WTC11 (cell line): Measurements from ENCODE around the gene P2RX1. TPM values are rescaled to one million over a fixed set of nuclear protein-coding genes. Genes with fewer than 3 reads are reported as not detected.

Experiments
- ATAC-seq: fragments of 200-7000 bp; cut with Tn5 transposase; 2 replicates; pipeline ENCODE4 v1.10.0; 2021; ENCODE audit warnings: mild to moderate bottlenecking, moderate library complexity
- CTCF ChIA-PET: fragments of 300-600 bp; sonication (Branson Sonifier 250); formaldehyde crosslinking; loops from one replicate; lab custom pipeline; 2021; ENCODE audit warnings: antibody characterized with exemption; lab: Charles Lee
- POLR2A ChIA-PET: fragments of 350-600 bp; sonication (Branson Sonifier 250); formaldehyde crosslinking; loops from one replicate; lab custom pipeline; 2021; ENCODE audit warnings: antibody characterized with exemption; lab: Charles Lee
- DNase-seq: peaks from one replicate; pipeline ENCODE4 v3.0.0; 2021; ENCODE audit warnings: low spot score
- H3K27ac Mint-ChIP-seq: 2 replicates; pipeline ENCODE4 v1.8.0; 2021; ENCODE audit warnings: mixed read lengths
- H3K27me3 Mint-ChIP-seq: 2 replicates; pipeline ENCODE4 v1.8.0; 2021; ENCODE audit warnings: low read depth, mild to moderate bottlenecking, moderate library complexity, mixed read lengths
- H3K36me3 Mint-ChIP-seq: 2 replicates; pipeline ENCODE4 v1.8.0; 2021; ENCODE audit warnings: mixed read lengths
- H3K4me1 Mint-ChIP-seq: 2 replicates; pipeline ENCODE4 v1.8.0; 2022; ENCODE audit warnings: mixed read lengths
- H3K4me3 Mint-ChIP-seq: 2 replicates; pipeline ENCODE4 v1.8.0; 2021; ENCODE audit warnings: mild to moderate bottlenecking, moderate library complexity, mixed read lengths
- H3K9me3 Mint-ChIP-seq: 2 replicates; pipeline ENCODE4 v1.8.0; 2021; ENCODE audit warnings: mixed read lengths
- FOXJ3 ChIP-seq: sonication (generic); formaldehyde crosslinking; IDR thresholded peaks from 2 replicates; pipeline ENCODE4 v1.9.0; 2021; ENCODE audit warnings: missing genetic modification reagents, mild to moderate bottlenecking, borderline replicate concordance
- KAT7 ChIP-seq: sonication (generic); formaldehyde crosslinking; IDR thresholded peaks from 2 replicates; pipeline ENCODE4 v1.8.1; 2023; ENCODE audit warnings: missing genetic modification reagents, mild to moderate bottlenecking, borderline replicate concordance
- MYBL2 ChIP-seq: sonication (generic); formaldehyde crosslinking; IDR thresholded peaks from 2 replicates; pipeline ENCODE4 v1.8.1; 2023; ENCODE audit warnings: mild to moderate bottlenecking, moderate library complexity, missing genetic modification reagents
- NFE2L1 ChIP-seq: sonication (generic); formaldehyde crosslinking; IDR thresholded peaks from 2 replicates; pipeline ENCODE4 v1.8.1; 2023; ENCODE audit warnings: missing genetic modification reagents
- RELA ChIP-seq: sonication (generic); formaldehyde crosslinking; IDR thresholded peaks from 2 replicates; pipeline ENCODE4 v1.8.1; 2022; ENCODE audit warnings: missing genetic modification reagents, mild to moderate bottlenecking, borderline replicate concordance
- ZNF423 ChIP-seq: fragments of 250-450 bp; sonication (Bioruptor Pico); IDR thresholded peaks from 2 replicates; pipeline ENCODE4 v2.1.2; 2022; ENCODE audit warnings: mild to moderate bottlenecking, moderate library complexity
- ZNF671 ChIP-seq: fragments of 250-450 bp; sonication (Bioruptor Pico); IDR thresholded peaks from 2 replicates; pipeline ENCODE4 v1.8.0; 2021; ENCODE audit warnings: mild to moderate bottlenecking
- total RNA-seq: library from RNA; stranded (reverse); gene quantifications from 3 replicates; pipeline ENCODE4 v1.2.3, GENCODE V29; 2021
- TF ChIP-seq, protein P1 (sequence below): sonication (generic); formaldehyde crosslinking; IDR thresholded peaks from 2 replicates; pipeline ENCODE4 v1.8.1; 2022; ENCODE audit warnings: low read depth, mild to moderate bottlenecking, moderate library complexity, missing genetic modification reagents, borderline replicate concordance
- TF ChIP-seq, protein P2 (sequence below): sonication (generic); formaldehyde crosslinking; IDR thresholded peaks from 2 replicates; pipeline ENCODE4 v1.8.1; 2023; ENCODE audit warnings: mild to moderate bottlenecking, missing genetic modification reagents
- TF ChIP-seq, protein P3 (sequence below): sonication (generic); formaldehyde crosslinking; IDR thresholded peaks from 2 replicates; pipeline ENCODE4 v1.8.0; 2022; ENCODE audit warnings: missing genetic modification reagents
- TF ChIP-seq, protein P4 (sequence below): fragments of 250-450 bp; sonication (Bioruptor Pico); IDR thresholded peaks from 2 replicates; pipeline ENCODE4 v1.9.0; 2021; ENCODE audit warnings: mild to moderate bottlenecking, borderline replicate concordance
- TF ChIP-seq, protein P5 (sequence below): sonication (generic); formaldehyde crosslinking; IDR thresholded peaks from 2 replicates; pipeline ENCODE4 v1.8.1; 2022; ENCODE audit warnings: mild to moderate bottlenecking, moderate library complexity, missing genetic modification reagents

Gene P2RX1
- total RNA-seq, 1 experiment from 2014 or later = 0.07 TPM

DNA sequence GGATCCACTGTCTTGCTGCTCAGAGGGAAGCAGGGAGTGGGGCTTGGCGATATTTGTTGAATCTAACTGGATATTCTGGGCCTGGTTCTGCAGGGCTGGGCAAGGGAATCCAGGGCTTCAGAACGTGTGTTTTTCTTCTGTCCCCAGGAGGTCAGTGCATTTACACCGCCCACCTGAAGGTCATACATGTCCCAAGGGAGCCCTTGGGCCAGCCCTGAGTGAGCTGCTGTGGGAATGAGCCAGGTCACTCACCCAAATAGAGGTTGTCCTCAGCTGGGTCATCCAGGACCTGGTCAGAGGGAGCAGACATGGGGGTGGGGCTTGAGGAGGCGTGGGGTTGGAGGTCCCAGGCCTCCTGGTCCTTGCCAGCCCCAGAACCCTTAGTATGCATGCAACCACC lies 34.0 kb downstream of the P2RX1 start (continued):
- TF ChIP-seq, protein P1, sequence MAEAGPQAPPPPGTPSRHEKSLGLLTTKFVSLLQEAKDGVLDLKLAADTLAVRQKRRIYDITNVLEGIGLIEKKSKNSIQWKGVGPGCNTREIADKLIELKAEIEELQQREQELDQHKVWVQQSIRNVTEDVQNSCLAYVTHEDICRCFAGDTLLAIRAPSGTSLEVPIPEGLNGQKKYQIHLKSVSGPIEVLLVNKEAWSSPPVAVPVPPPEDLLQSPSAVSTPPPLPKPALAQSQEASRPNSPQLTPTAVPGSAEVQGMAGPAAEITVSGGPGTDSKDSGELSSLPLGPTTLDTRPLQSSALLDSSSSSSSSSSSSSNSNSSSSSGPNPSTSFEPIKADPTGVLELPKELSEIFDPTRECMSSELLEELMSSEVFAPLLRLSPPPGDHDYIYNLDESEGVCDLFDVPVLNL (CRISPR knock-in tag) = no peak
- TF ChIP-seq NFE2L1 (CRISPR knock-in tag) (no peak), RELA (CRISPR knock-in tag) (no peak), ZNF423 (CRISPR knock-in tag) (no peak), KAT7 (CRISPR knock-in tag) (no peak), ZNF671 (CRISPR knock-in tag) (no peak), FOXJ3 (no peak), MYBL2 (CRISPR knock-in tag) (no peak)
- TF ChIP-seq, protein P2, sequence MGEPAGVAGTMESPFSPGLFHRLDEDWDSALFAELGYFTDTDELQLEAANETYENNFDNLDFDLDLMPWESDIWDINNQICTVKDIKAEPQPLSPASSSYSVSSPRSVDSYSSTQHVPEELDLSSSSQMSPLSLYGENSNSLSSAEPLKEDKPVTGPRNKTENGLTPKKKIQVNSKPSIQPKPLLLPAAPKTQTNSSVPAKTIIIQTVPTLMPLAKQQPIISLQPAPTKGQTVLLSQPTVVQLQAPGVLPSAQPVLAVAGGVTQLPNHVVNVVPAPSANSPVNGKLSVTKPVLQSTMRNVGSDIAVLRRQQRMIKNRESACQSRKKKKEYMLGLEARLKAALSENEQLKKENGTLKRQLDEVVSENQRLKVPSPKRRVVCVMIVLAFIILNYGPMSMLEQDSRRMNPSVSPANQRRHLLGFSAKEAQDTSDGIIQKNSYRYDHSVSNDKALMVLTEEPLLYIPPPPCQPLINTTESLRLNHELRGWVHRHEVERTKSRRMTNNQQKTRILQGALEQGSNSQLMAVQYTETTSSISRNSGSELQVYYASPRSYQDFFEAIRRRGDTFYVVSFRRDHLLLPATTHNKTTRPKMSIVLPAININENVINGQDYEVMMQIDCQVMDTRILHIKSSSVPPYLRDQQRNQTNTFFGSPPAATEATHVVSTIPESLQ (CRISPR knock-in tag) = no peak
- TF ChIP-seq, protein P3, sequence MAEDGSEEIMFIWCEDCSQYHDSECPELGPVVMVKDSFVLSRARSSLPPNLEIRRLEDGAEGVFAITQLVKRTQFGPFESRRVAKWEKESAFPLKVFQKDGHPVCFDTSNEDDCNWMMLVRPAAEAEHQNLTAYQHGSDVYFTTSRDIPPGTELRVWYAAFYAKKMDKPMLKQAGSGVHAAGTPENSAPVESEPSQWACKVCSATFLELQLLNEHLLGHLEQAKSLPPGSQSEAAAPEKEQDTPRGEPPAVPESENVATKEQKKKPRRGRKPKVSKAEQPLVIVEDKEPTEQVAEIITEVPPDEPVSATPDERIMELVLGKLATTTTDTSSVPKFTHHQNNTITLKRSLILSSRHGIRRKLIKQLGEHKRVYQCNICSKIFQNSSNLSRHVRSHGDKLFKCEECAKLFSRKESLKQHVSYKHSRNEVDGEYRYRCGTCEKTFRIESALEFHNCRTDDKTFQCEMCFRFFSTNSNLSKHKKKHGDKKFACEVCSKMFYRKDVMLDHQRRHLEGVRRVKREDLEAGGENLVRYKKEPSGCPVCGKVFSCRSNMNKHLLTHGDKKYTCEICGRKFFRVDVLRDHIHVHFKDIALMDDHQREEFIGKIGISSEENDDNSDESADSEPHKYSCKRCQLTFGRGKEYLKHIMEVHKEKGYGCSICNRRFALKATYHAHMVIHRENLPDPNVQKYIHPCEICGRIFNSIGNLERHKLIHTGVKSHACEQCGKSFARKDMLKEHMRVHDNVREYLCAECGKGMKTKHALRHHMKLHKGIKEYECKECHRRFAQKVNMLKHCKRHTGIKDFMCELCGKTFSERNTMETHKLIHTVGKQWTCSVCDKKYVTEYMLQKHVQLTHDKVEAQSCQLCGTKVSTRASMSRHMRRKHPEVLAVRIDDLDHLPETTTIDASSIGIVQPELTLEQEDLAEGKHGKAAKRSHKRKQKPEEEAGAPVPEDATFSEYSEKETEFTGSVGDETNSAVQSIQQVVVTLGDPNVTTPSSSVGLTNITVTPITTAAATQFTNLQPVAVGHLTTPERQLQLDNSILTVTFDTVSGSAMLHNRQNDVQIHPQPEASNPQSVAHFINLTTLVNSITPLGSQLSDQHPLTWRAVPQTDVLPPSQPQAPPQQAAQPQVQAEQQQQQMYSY = no peak
- TF ChIP-seq, protein P4, sequence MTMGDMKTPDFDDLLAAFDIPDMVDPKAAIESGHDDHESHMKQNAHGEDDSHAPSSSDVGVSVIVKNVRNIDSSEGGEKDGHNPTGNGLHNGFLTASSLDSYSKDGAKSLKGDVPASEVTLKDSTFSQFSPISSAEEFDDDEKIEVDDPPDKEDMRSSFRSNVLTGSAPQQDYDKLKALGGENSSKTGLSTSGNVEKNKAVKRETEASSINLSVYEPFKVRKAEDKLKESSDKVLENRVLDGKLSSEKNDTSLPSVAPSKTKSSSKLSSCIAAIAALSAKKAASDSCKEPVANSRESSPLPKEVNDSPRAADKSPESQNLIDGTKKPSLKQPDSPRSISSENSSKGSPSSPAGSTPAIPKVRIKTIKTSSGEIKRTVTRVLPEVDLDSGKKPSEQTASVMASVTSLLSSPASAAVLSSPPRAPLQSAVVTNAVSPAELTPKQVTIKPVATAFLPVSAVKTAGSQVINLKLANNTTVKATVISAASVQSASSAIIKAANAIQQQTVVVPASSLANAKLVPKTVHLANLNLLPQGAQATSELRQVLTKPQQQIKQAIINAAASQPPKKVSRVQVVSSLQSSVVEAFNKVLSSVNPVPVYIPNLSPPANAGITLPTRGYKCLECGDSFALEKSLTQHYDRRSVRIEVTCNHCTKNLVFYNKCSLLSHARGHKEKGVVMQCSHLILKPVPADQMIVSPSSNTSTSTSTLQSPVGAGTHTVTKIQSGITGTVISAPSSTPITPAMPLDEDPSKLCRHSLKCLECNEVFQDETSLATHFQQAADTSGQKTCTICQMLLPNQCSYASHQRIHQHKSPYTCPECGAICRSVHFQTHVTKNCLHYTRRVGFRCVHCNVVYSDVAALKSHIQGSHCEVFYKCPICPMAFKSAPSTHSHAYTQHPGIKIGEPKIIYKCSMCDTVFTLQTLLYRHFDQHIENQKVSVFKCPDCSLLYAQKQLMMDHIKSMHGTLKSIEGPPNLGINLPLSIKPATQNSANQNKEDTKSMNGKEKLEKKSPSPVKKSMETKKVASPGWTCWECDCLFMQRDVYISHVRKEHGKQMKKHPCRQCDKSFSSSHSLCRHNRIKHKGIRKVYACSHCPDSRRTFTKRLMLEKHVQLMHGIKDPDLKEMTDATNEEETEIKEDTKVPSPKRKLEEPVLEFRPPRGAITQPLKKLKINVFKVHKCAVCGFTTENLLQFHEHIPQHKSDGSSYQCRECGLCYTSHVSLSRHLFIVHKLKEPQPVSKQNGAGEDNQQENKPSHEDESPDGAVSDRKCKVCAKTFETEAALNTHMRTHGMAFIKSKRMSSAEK = no peak

DNA sequence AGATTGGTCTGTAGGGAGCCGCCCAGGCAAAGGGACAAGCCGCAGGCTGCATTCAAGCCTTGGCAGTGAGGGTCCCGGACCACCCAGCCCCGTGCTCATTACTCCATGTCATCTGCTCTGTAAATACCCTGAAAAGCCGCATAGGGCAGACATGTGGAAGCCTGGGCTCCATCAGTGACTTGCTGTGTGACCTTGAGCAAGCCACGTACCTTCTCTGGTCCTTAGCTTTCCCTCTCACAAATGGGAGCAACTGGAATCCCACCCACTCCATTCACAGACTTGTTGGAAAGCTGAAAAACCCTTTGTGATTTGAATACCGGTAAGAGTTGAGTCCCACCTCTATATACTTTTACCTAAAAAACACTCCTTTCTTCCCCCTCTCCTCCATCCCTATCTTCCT lies 35.3 kb downstream of the P2RX1 start:
- no peak overlapping the region for H3K4me3 Mint-ChIP-seq
- CTCF ChIA-PET = interaction anchor here (1.1 kb wide), 1 partner anchor 10 kb away, joined by 3 read pairs; no protein-coding TSS in a partner anchor
- H3K4me1 Mint-ChIP-seq = no peaks in the 10 kb centered on the region
- TF ChIP-seq MYBL2 (CRISPR knock-in tag) = no peak
- TF ChIP-seq, protein P5, sequence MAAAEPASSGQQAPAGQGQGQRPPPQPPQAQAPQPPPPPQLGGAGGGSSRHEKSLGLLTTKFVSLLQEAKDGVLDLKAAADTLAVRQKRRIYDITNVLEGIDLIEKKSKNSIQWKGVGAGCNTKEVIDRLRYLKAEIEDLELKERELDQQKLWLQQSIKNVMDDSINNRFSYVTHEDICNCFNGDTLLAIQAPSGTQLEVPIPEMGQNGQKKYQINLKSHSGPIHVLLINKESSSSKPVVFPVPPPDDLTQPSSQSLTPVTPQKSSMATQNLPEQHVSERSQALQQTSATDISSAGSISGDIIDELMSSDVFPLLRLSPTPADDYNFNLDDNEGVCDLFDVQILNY (CRISPR knock-in tag) = no peak
- H3K36me3 Mint-ChIP-seq = peaks cover 10% of the 10 kb centered on the region; the same call in 1 of the 2 replicates
- no peaks in the 10 kb centered on the region for H3K9me3 Mint-ChIP-seq
- ATAC-seq (no peak), DNase-seq (no peak)
- POLR2A ChIA-PET = no interaction called here
- no peaks in the 10 kb centered on the region; the same call in 1 of the 2 replicates for H3K27me3 Mint-ChIP-seq
- no peak overlapping the region for H3K27ac Mint-ChIP-seq
